HepG2 (cell line): Measurements from ENCODE around the gene FMNL2. TPM values are rescaled to one million over a fixed set of nuclear protein-coding genes. Genes with fewer than 3 reads are reported as not detected.

ENCODE experiments used
- ATAC-seq: fragments of 200-7000 bp; cut with Tn5 transposase; 3 replicates; pipeline ENCODE4 v1.9.1; 2020; ENCODE audit warnings: mild to moderate bottlenecking, moderate library complexity
- BruUV-seq: library from RNA; stranded (reverse); fragments of 400-500 nt; replicated peaks from 2 replicates; lab custom pipeline; 2021; lab: Mats Ljungman, UMichigan
- CTCF ChIA-PET: fragments of 300-600 bp; formaldehyde crosslinking; extraction: SDS; loops from one replicate; lab custom pipeline; 2021; ENCODE audit warnings: low total read pairs, inconsistent platforms, low intra/inter-chr PET ratio; lab: Yijun Ruan, JAX
- POLR2A ChIA-PET: fragments of 350-600 bp; sonication (Branson Sonifier 250); formaldehyde crosslinking; loops from one replicate; lab custom pipeline; 2020; ENCODE audit warnings: antibody characterized with exemption, inconsistent platforms; lab: Yijun Ruan, JAX
- DNase-seq: peaks from one replicate; pipeline ENCODE4 v3.0.0-alpha.2; 2015; ENCODE audit warnings: low spot score
- FAIRE-seq: peaks from 3 replicates; lab custom pipeline; 2011; peaks lifted over from hg19 to GRCh38; lab: Jason Lieb, UNC
- H2AFZ ChIP-seq: one replicate; pipeline ENCODE4 v1.6.1; 2011; ENCODE audit warnings: low read length, inconsistent platforms
- H3K27ac ChIP-seq: fragments of 300-600 bp; 3 replicates; pipeline ENCODE4 v1.8.0; 2011; ENCODE audit warnings: mixed run types, mild to moderate bottlenecking, mixed read lengths, low read length, inconsistent platforms; ENCODE audit not compliant: insufficient read depth; ENCODE audit errors: extremely low read length
- H3K27me3 ChIP-seq, 2 experiments: fragments of 200-600 bp in 1 of 2; 2 replicates in 1 of 2; 3 replicates in 1 of 2; pipeline versions ENCODE4 v1.6.0 to v1.8.0; 2011; ENCODE audit warnings: low read length in 2 of 2, mild to moderate bottlenecking in 2 of 2, moderate library complexity in 2 of 2, inconsistent platforms in 1 of 2; ENCODE audit not compliant: insufficient read depth in 2 of 2, control insufficient read depth in 1 of 2
- H3K36me3 ChIP-seq, 2 experiments: fragments of 200-600 bp in 1 of 2; replicated peaks in 1 of 2; 2 replicates in 1 of 2; 3 replicates in 1 of 2; pipeline versions ENCODE4 v1.5.1 to v1.8.0; 2011; ENCODE audit warnings: low read length in 2 of 2, inconsistent platforms in 1 of 2; ENCODE audit not compliant: insufficient read depth in 2 of 2, control insufficient read depth in 1 of 2
- H3K4me1 ChIP-seq: 2 replicates; pipeline ENCODE4 v1.5.1; 2012; ENCODE audit warnings: low read length, inconsistent platforms; ENCODE audit not compliant: insufficient read depth
- H3K4me2 ChIP-seq: 2 replicates; pipeline ENCODE4 v1.6.0; 2011; ENCODE audit warnings: low read depth, low read length, inconsistent platforms
- H3K4me3 ChIP-seq, 3 experiments: fragments of 200-600 bp in 1 of 3; sonication (generic), shearing (Covaris generic) in 1 of 3; replicated peaks in 1 of 3; 2 replicates each; pipeline ENCODE4 v1.5.1; 2011 to 2016; ENCODE audit warnings: low read length in 3 of 3, inconsistent platforms in 2 of 3, low read depth in 2 of 3, mild to moderate bottlenecking in 2 of 3, control low read depth in 1 of 3, mixed read lengths in 1 of 3; ENCODE audit not compliant: insufficient read depth in 1 of 3
- H3K79me2 ChIP-seq: one replicate; pipeline ENCODE4 v1.6.1; 2011; ENCODE audit warnings: low read length, inconsistent platforms; ENCODE audit not compliant: insufficient read depth
- H3K9ac ChIP-seq: 2 replicates; pipeline ENCODE4 v1.6.0; 2011; ENCODE audit warnings: mild to moderate bottlenecking, low read depth, low read length, inconsistent platforms; ENCODE audit not compliant: insufficient read depth
- H3K9me3 ChIP-seq: 2 replicates; pipeline ENCODE4 v1.5.1; 2012; ENCODE audit warnings: mild to moderate bottlenecking, low read length
- H4K20me1 ChIP-seq: 2 replicates; pipeline ENCODE4 v1.6.0; 2011; ENCODE audit warnings: inconsistent platforms, mild to moderate bottlenecking, low read length, moderate library complexity; ENCODE audit not compliant: insufficient read depth
- ERF ChIP-seq: IDR thresholded peaks from 2 replicates; pipeline ENCODE4 v1.6.1; 2018; ENCODE audit warnings: missing biosample characterization, missing genetic modification reagents
- HOXD1 ChIP-seq: sonication (generic); formaldehyde crosslinking; IDR thresholded peaks from 2 replicates; pipeline ENCODE4 v1.5.0; 2020; ENCODE audit warnings: missing genetic modification reagents
- KLF16 ChIP-seq, 2 experiments: sonication (generic) in 1 of 2; formaldehyde crosslinking in 1 of 2; IDR thresholded peaks; 2 replicates each; pipeline versions ENCODE4 v1.6.1 to v1.8.0; 2016 to 2023; ENCODE audit warnings: missing genetic modification reagents in 2 of 2, missing compliant biosample characterization in 1 of 2
- NFYB ChIP-seq: sonication (generic); formaldehyde crosslinking; IDR thresholded peaks from 2 replicates; pipeline ENCODE4 v1.4.0; 2020; ENCODE audit warnings: missing genetic modification reagents
- PPARG ChIP-seq: conservative IDR thresholded peaks from 2 replicates; pipeline ENCODE4 v1.6.1; 2016; ENCODE audit warnings: missing biosample characterization, missing genetic modification reagents
- RBFOX2 ChIP-seq: fragments of 200-400 bp; formaldehyde crosslinking; IDR thresholded peaks from 2 replicates; pipeline ENCODE4 v1.6.1; 2017; ENCODE audit warnings: low read depth, mild to moderate bottlenecking, low read length
- RBM39 ChIP-seq: fragments of 200-400 bp; formaldehyde crosslinking; IDR thresholded peaks from one replicate; pipeline ENCODE4 v1.6.1; 2018; ENCODE audit warnings: antibody characterized with exemption, mild to moderate bottlenecking, low read depth, low read length; ENCODE audit not compliant: poor library complexity, severe bottlenecking
- REXO4 ChIP-seq: sonication (generic); formaldehyde crosslinking; IDR thresholded peaks from 2 replicates; pipeline ENCODE4 v1.8.0; 2022; ENCODE audit warnings: missing genetic modification reagents, mild to moderate bottlenecking, borderline replicate concordance
- ZNF549 ChIP-seq: sonication (generic); formaldehyde crosslinking; IDR thresholded peaks from 2 replicates; pipeline ENCODE4 v1.5.0; 2020; ENCODE audit warnings: missing genetic modification reagents
- ZNF550 ChIP-seq: sonication (generic); formaldehyde crosslinking; IDR thresholded peaks from 2 replicates; pipeline ENCODE4 v1.4.0; 2020; ENCODE audit warnings: mild to moderate bottlenecking, missing genetic modification reagents, borderline replicate concordance
- ZNF788 ChIP-seq: sonication (generic); formaldehyde crosslinking; IDR thresholded peaks from 2 replicates; pipeline ENCODE4 v1.5.0; 2020; ENCODE audit warnings: mild to moderate bottlenecking, missing genetic modification reagents, borderline replicate concordance
- WGBS: methylation state at CpG from one replicate; pipeline ENCODE4 v1.1.6; 2017; ENCODE audit warnings: low lambda C conversion rate; 5-methylcytosine and 5-hydroxymethylcytosine counted together
- in situ Hi-C: cut with HindIII; loops from 2 replicates; pipeline ENCODE4 v1.10.0; 2017; ENCODE audit warnings: low pct_unique_long_range_greater_than_20kb; ENCODE audit not compliant: extremely low pct_ligation_motif_present
- intact Hi-C: fragments of 100-400 bp; cut with micrococcal nuclease; formaldehyde crosslinking; loops from one replicate; pipeline ENCODE4 v1.10.0; 2022; ENCODE audit not compliant: unreplicated experiment
- polyA plus RNA-seq, 8 experiments: library from polyadenylated mRNA; depleted of rRNA in 3 of 8; stranded (reverse) in 7 of 8; unstranded in 1 of 8; fragments of >200 nt; fragmentation: Illumina TruSeq in 4 of 8; extraction: Trizol in 4 of 8; gene quantifications; 2 replicates each; pipeline versions ENCODE4 v1.2.1 to v1.2.3, GENCODE V29; 2011 to 2016; ENCODE audit warnings: low read depth in 4 of 8, missing spikeins in 1 of 8, mixed read lengths in 1 of 8; ENCODE audit not compliant: insufficient read depth in 1 of 8
- total RNA-seq, 5 experiments: library from RNA; depleted of rRNA; stranded (reverse); fragments of >200 nt; fragmentation: Illumina TruSeq; extraction: Trizol; gene quantifications; 2 replicates each; pipeline ENCODE4 v1.2.3, GENCODE V29; 2016; ENCODE audit warnings: low read depth in 1 of 5
- TF ChIP-seq, protein P1 (sequence below): sonication (generic); formaldehyde crosslinking; IDR thresholded peaks from 2 replicates; pipeline ENCODE4 v1.4.0; 2020; ENCODE audit warnings: missing genetic modification reagents, borderline replicate concordance

The FMNL2 gene
- total and polyA plus RNA-seq, 2 of the 13 experiments (the other 11 are each of a cell fraction or from before 2014, with no cell fraction given), result 66.5 to 67.7 TPM

DNA sequence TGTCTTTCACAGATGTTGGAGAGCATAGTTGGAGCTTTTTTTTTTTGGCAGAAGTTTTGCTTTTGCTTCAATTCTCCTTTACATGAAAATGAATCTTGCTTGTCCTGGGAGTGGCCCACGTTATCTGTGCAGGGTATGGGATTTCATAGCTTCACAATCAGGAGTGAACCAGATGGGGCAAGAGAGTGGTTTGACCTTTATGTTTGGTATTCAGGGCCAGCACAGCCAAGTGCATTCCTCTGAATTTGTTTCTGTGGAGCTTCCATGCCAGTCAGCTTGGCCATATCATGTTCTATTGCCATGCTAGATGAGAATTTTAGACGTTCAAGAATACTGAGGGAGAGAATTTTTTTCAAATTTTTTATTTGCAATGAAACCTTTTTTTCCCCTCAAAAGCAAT, 265.7 kb downstream of the FMNL2 start:
- TF ChIP-seq ERF (no peak), RBM39 (no peak), NFYB (CRISPR knock-in tag) (no peak), ZNF549 (CRISPR knock-in tag) (no peak)
- TF ChIP-seq, protein P1, sequence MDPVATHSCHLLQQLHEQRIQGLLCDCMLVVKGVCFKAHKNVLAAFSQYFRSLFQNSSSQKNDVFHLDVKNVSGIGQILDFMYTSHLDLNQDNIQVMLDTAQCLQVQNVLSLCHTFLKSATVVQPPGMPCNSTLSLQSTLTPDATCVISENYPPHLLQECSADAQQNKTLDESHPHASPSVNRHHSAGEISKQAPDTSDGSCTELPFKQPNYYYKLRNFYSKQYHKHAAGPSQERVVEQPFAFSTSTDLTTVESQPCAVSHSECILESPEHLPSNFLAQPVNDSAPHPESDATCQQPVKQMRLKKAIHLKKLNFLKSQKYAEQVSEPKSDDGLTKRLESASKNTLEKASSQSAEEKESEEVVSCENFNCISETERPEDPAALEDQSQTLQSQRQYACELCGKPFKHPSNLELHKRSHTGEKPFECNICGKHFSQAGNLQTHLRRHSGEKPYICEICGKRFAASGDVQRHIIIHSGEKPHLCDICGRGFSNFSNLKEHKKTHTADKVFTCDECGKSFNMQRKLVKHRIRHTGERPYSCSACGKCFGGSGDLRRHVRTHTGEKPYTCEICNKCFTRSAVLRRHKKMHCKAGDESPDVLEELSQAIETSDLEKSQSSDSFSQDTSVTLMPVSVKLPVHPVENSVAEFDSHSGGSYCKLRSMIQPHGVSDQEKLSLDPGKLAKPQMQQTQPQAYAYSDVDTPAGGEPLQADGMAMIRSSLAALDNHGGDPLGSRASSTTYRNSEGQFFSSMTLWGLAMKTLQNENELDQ (CRISPR knock-in tag), result no peak
- in situ Hi-C loops (no loop called here), intact Hi-C loops (no loop called here)
- WGBS, result 93% methylated on average over 2 of the region's 2 CpGs
- no TSS peak for BruUV-seq
- no peak for DNase-seq
- Histone ChIP-seq H3K36me3 (peaks cover 14 to 33% of the 10 kb centered on the region in 2 experiments), H3K4me2 (no peak overlapping the region), H2AFZ (no peak overlapping the region), H3K9ac (no peak overlapping the region), H3K27me3 (no peaks in the 10 kb centered on the region), H3K9me3 (no peaks in the 10 kb centered on the region), H3K79me2 (no peaks in the 10 kb centered on the region), H4K20me1 (no peaks in the 10 kb centered on the region), H3K4me3 (no peak overlapping the region), H3K27ac (no peak overlapping the region), H3K4me1 (peaks cover 17% of the 10 kb centered on the region)
- FAIRE-seq, result no peak
- ChIA-PET CTCF (no interaction called here), POLR2A (no interaction called here)
- peak; percentile 22; the same call in 2 of the 3 replicates for ATAC-seq

DNA sequence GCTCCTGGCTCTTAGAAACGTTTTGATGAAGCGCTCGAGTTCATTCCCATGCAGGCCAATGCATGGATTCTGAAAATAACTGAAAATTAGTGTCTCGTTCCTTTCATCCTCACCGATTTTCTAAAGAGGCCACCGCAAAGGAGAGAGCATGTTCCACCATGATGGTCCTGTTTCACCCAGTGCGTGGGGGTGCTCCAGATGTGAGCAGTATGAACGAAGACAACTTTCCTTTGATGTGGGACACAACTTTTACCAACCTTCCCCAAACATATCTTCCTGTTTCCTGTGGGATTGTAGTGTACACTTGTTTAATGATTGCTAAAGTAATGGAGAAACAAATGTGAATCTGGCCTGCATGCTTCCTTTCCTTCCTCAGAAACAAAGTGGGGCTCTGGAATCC, 267.8 kb downstream of the FMNL2 start:
- Histone ChIP-seq H3K9ac (no peak overlapping the region), H3K36me3 (peaks cover 12 to 36% of the 10 kb centered on the region in 2 experiments), H3K9me3 (no peaks in the 10 kb centered on the region), H3K79me2 (no peaks in the 10 kb centered on the region), H3K4me2 (no peak overlapping the region), H3K4me3 (no peak overlapping the region), H3K4me1 (peaks cover 17% of the 10 kb centered on the region), H3K27ac (no peak overlapping the region), H4K20me1 (no peaks in the 10 kb centered on the region), H2AFZ (no peak overlapping the region), H3K27me3 (no peaks in the 10 kb centered on the region)
- FAIRE-seq, result no peak
- peak; percentile 9 for DNase-seq
- CTCF ChIA-PET, result no interaction called here
- intact Hi-C loops (no loop called here), in situ Hi-C loops (no loop called here)
- POLR2A ChIA-PET, result no interaction called here
- WGBS, result 92% methylated on average over 8 of the region's 8 CpGs
- TF ChIP-seq ZNF788 (CRISPR knock-in tag) (no peak), PPARG (CRISPR knock-in tag) (no peak), REXO4 (CRISPR knock-in tag) (no peak), ZNF550 (CRISPR knock-in tag) (0 out of 2 replicates have a peak, but pooled peaks have one; percentile 51), KLF16 (CRISPR knock-in tag; IDR thresholded peaks at IDR 0.05) (no peak), RBFOX2 (no peak), HOXD1 (CRISPR knock-in tag) (no peak)
- BruUV-seq, result no TSS peak
- no peak for ATAC-seq
